GDM1 (cell line): ENCODE data around the gene PPP6C.
"Not testable (repeated sequence)": the region's sequence is repeated elsewhere in the genome, so short reads cannot be mapped to it uniquely, and the experiment has no call there.

Experiments
- DNase-seq: peaks from one replicate; lab custom pipeline; 2025; lab: John Stamatoyannopoulos, UW

The PPP6C gene

GRCh38 chr9:125181756-125182155, 7.8 kb downstream of the PPP6C start:
- DNase-seq: not testable (repeated sequence)

- no peak for DNase-seq
Observed at GRCh38 chr9:125180876-125181275, 8.7 kb downstream of the PPP6C start.

- DNase-seq: not testable (repeated sequence)
Observed at GRCh38 chr9:125179776-125180175, 9.8 kb downstream of the PPP6C start.

GRCh38 chr9:125177888-125178287, 11.7 kb downstream of the PPP6C start:
- DNase-seq: no peak

- DNase-seq: no peak
Observed at GRCh38 chr9:125176636-125177035, 13.0 kb downstream of the PPP6C start.

GRCh38 chr9:125172031-125172755, 17.4 kb downstream of the PPP6C start:
- DNase-seq: no peak

- no peak for DNase-seq
Observed at GRCh38 chr9:125169895-125170294, 19.7 kb downstream of the PPP6C start.

GRCh38 chr9:125166762-125167161, 22.8 kb downstream of the PPP6C start:
- no peak for DNase-seq

- not testable (repeated sequence) for DNase-seq
Observed at GRCh38 chr9:125162891-125163290, 26.7 kb downstream of the PPP6C start.

- DNase-seq: no peak
Observed at GRCh38 chr9:125161284-125161918, 28.2 kb downstream of the PPP6C start.

GRCh38 chr9:125160750-125161149, 28.9 kb downstream of the PPP6C start:
- DNase-seq: no peak

- DNase-seq: no peak
Observed at GRCh38 chr9:125156551-125156950, 33.1 kb downstream of the PPP6C start.

- no peak for DNase-seq
Observed at GRCh38 chr9:125153712-125154367, 35.8 kb downstream of the PPP6C start.

GRCh38 chr9:125151730-125152129, 37.9 kb downstream of the PPP6C start:
- no peak for DNase-seq

GRCh38 chr9:125150349-125151245, 39.0 kb downstream of the PPP6C start:
- no peak for DNase-seq

- DNase-seq: no peak
Observed at GRCh38 chr9:125147401-125147951, 42.1 kb downstream of the PPP6C start.

- DNase-seq: no peak
Observed at GRCh38 chr9:125146247-125146646, 43.4 kb downstream of the PPP6C start.

- no peak for DNase-seq
Observed at GRCh38 chr9:125145425-125145824, 44.2 kb downstream of the PPP6C start.

GRCh38 chr9:125143377-125144090, 46.1 kb downstream of the PPP6C start, which contains the start of gene SCAI:
Gene SCAI (minus strand): TSS chr9:125143528. CDS start chr9:125143437, 91 bp downstream.
- DNase-seq: peak; percentile 97

GRCh38 chr9:125142560-125143376, 46.8 kb downstream of the PPP6C start:
- DNase-seq: no peak
